Stimulated activated CD8-positive, alpha-beta memory T cell treated with anti-CD3 and anti-CD28 coated beads, Interleukin-7, amount 100 ng/mL, for 24 hours (primary cell): ENCODE results near the gene EXOC2.
"Not testable (repeated sequence)": the region's sequence is repeated elsewhere in the genome, so short reads cannot be mapped to it uniquely, and the experiment has no call there.

Source experiments
- DNase-seq: peaks from one replicate; pipeline ENCODE4 v3.0.0-alpha.2; 2020; ENCODE audit warnings: low read depth

Gene EXOC2

GRCh38 chr6:679282-679681 lies 13.7 kb downstream of the EXOC2 start:
- DNase-seq: no peak

DNA sequence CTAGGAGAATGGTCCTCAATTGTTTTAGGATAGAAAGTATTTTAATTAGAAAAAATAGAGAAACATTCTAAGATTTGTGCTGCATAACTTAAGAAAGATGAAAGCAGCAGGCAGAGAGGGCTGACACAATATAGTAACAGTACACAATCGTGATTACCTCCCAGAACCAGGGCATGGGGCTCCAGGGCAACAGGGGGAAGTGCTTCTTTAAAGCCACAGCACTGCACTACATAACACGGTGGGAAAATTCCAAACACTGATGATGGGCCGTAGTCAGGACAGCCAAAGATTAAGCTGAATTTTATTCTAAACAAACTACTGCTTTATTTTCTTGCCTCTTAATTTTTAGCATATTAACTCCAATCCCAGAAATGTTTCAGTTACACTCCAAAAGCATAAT lies 14.4 kb downstream of the EXOC2 start:
- no peak for DNase-seq

GRCh38 chr6:677919-678318 lies 15.0 kb downstream of the EXOC2 start:
- DNase-seq: no peak

GRCh38 chr6:674956-675355 lies 18.0 kb downstream of the EXOC2 start:
- no peak for DNase-seq

DNA sequence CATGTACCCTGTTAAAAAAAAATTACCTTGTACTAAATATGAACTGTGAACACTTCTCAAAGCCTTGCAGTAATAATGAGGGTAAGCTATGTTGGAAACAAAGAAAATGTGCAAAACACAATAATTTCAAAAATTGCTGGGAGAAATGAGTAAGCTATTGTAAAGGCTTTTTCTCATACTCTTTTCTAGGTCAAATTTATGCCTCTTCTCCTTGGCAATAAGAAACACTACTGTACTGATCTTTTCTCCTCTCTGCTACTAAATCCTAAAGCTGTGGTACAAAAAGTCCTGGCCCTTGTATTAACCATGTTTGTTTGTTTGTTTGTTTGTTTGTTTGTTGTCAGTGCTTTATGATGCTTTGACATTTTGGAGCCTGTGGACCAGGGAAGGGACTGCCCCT lies 18.5 kb downstream of the EXOC2 start:
- DNase-seq: no peak

DNA sequence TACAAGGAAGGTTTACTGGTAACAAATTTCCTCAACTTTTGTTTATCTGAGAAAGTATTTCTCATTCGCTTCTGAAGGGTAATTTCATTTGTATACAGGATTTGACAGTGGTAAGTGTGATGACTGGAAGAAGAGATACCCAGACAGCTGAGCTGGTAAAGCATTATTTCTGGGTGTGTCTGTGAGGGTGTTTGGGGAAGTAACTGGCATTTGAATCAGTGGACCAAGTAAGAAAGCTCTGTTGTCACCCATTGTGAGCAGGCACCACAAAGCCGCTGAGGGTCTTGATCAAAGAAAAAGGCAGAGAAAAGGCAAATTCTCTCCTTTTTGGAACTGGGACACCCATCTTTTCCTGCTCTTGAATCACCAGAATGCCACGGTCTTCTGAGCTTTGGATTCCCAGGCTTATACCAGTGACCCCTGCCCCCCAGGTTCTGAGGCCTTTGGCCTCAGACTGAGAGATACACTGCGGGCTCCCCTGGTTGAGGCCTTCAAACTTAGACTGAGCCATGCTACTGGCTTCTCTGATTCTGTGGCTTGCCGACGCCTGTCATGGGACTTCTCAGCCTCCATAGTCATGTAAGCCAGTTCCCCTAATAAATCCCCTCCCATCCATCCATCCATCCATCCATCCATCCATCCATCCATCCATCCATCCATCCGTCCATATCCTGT lies 25.5 kb downstream of the EXOC2 start:
- DNase-seq: no peak

- DNase-seq: no peak
Observed at GRCh38 chr6:665403-666267, 27.3 kb downstream of the EXOC2 start.

- DNase-seq: not testable (repeated sequence)
Observed at GRCh38 chr6:663788-664187, 29.2 kb downstream of the EXOC2 start.

DNA sequence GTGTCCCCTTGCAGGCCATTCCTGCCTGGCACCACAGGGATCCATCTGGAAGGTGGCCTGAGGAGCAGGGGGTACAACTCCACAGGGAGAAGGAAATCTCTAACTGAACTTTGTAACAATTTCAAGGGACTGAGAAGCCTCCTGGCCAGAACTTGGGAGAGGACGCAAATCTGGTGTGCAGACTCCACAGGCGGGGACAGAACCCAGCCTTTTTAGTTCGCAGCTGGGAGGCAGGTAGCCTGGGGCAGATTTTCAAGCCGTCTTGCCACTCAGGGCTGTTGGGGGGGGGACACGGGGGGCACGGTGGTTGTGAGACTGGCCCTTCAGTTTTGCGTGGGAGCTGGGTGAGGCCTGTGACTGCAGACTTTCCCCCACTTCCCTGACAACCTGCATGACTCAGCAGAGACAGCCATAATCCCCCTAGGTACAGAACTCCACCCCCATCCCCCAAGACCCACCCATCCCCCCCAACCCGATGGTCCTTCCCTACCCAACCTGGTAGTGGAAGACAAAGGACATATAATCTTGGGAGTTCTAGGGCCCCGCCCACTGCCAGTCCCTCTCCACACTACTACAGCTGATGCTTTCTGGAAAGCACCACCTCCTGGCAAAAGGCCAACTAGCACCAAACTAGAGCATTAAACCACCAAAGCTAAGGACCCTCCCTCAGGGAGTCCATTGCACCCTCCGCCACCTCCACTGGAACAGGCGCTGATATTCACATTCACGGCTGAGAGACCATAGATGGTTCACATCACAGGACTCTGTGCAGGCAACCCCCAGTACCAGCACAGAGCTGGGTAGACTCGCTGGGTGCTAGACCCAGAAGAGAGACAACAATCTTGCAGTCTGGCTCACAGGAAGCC lies 33.0 kb downstream of the EXOC2 start:
- no peak for DNase-seq

DNA sequence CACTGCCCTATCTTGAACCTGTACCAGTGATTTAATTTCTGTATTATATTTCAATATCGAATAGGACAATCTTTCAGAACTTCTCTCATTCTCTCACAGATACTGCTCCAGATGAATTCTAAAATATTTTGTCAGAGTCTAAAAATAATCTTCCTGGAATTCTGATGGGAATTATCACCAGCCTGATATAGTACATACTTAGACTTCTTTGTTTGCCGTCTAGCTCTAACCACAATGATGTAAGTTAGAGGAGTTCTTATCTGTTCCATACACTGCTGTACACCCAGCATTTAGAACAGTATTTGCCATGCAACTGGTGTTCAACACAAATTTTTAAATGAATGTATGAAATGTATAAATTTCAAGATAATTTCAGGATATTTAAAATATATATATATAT lies 34.7 kb downstream of the EXOC2 start:
- DNase-seq: no peak

DNA sequence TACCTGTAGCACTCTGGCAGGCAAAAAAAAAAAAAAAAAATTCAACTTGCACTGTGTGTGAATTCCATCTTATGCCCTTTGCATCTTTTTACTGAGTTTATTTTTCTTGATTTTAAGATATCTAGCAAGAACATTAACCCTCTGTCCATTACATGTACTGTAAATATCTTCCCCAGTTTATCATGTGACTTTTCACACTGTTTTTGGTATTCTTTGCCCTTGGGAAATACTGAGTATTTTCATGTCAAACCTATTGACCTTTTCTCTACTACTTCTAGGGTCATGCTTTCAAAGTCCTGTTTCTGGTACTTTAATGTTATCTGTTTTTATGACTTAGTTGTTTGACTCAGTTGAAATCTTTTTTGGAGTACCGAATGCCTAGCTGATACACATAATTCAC lies 35.2 kb downstream of the EXOC2 start:
- no peak for DNase-seq

DNA sequence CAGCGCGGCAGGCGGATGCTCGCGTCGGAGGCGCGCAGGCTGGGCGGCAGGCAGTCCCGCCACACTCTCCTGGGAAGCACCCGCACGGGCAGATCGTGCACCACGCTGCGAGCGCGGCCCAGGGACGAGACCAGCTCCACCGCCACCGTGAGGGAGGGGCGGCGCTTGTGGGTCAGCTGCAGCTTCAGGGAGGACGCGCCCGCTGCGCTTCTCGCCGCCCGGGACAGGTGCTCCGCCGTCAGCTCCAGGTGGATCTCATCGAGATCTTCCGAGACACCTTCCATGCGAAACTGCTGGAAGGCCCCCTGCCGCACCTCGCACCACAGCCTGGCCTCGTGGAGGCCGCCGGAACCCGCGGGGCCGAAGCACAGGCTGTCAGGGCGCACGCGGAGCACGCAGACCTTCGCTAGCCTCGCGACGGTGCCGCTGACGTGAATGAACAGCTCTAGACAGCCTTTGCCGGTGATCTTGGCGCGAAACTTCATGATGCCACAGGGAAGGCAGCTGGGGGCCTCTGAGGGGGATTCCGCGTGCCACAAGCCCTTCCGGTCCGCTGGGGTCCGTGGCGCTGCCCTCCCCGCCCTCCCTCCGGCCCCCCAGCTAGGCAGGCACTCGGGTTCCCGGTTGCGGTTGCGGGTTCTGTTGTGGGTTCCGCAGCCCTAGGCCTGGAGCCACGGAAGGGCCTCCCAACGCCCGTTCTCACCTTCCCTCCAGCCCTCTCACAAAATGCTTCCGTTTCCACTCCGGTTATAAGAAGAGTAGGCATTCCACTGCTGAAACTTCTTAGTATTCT lies 36.3 kb downstream of the EXOC2 start, which contains the start of gene HUS1B:
Gene HUS1B, minus strand, starts transcription at position 641 of the 793 bp plus-strand sequence. Its CDS starts 156 bp downstream, at position 485.
- DNase-seq: no peak

GRCh38 chr6:654136-654535 lies 38.8 kb downstream of the EXOC2 start:
- no peak for DNase-seq

- no peak for DNase-seq
Observed at GRCh38 chr6:652865-653264, 40.1 kb downstream of the EXOC2 start.

GRCh38 chr6:650098-650497 lies 42.8 kb downstream of the EXOC2 start:
- DNase-seq: no peak

- DNase-seq: no peak
Observed at GRCh38 chr6:642805-643204, 50.1 kb downstream of the EXOC2 start.

DNA sequence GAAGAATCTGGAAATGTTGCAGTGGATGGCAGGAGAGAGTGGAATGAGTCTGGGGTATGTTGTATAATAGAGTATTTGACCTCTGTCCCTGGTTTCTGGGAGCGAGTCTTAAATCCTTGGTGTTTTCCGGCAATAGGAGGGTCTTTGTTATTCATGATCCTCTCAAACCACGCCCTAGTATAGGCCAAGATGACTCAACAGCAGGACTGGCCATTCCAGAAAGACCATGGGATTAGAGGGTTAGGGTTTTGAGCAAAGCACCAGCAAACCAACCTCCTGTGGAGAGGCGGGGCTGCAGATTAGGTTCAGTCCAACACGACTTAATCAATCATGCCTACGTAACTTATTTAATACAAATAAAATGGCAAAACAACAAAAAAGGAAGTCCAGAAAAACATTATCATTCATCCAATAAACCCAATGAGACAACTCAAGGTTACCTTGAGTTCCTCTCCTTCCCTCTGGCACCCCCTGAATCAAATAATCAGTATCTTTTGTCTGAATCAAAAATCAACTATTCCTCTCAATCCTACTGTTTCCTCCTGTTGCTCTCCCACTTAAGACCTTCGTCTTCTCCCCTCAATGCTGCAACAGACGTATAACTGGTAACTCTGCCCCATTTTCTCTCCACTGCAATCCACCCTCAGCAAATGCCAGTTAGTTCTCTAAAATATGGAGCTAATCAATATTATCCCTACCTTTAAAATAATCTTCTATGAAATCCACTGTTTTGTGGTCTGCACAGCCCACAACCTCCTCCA lies 51.5 kb downstream of the EXOC2 start:
- DNase-seq: no peak

GRCh38 chr6:636488-636887 lies 56.5 kb downstream of the EXOC2 start:
- DNase-seq: no peak

- DNase-seq: no peak
Observed at GRCh38 chr6:635233-635632, 57.7 kb downstream of the EXOC2 start.

- no peak for DNase-seq
Observed at GRCh38 chr6:633611-634010, 59.3 kb downstream of the EXOC2 start.

DNA sequence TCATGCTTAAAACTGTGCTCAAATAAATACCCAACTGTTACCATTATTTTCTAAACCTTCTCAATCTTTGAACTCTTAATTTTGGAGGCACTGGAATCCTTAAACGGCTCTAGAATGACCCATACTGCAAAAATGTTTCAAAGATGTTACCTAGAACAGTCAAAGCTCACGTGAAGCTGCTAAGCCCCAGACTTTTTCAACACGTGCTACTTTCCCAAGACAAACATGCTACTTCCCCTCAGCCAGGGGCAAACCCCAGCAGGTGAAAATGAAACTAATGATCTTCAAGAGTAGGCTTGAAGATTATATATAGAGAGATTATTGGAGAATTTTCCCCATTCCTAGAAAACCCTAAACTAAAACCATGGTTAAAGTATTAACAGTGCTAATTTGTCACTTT lies 64.2 kb downstream of the EXOC2 start:
- no peak for DNase-seq
